Activated CD4-positive, alpha-beta T cell treated with anti-CD3 and anti-CD28 coated beads for 36 hours (primary cell): Measurements from ENCODE around the gene SDHA. TPM values are rescaled to one million over a fixed set of nuclear protein-coding genes. Genes with fewer than 3 reads are reported as not detected.
"Not testable (repeated sequence)": the region's sequence is repeated elsewhere in the genome, so short reads cannot be mapped to it uniquely, and the experiment has no call there.

ENCODE experiments used
- ATAC-seq: fragments of 200-7000 bp; cut with Tn5 transposase; one replicate; pipeline ENCODE4 v1.10.0; 2021; ENCODE audit warnings: mild to moderate bottlenecking, moderate library complexity
- CTCF ChIA-PET: fragments of 350-600 bp; sonication (Branson Sonifier 250); formaldehyde crosslinking; loops from one replicate; lab custom pipeline; 2021; ENCODE audit warnings: antibody characterized with exemption; lab: Charles Lee
- POLR2A ChIA-PET: fragments of 350-600 bp; sonication (Branson Sonifier 250); formaldehyde crosslinking; loops from one replicate; lab custom pipeline; 2021; ENCODE audit warnings: antibody characterized with exemption, inconsistent platforms; lab: Charles Lee
- DNase-seq: peaks from one replicate; pipeline ENCODE4 v3.0.0-alpha.2; 2020
- H3K27ac Mint-ChIP-seq: one replicate; pipeline ENCODE4 v1.8.0; 2021; ENCODE audit warnings: mixed read lengths
- H3K27me3 Mint-ChIP-seq: one replicate; pipeline ENCODE4 v1.8.0; 2021; ENCODE audit warnings: mixed read lengths
- H3K36me3 Mint-ChIP-seq: one replicate; pipeline ENCODE4 v1.8.0; 2021; ENCODE audit warnings: low read depth, mixed read lengths
- H3K4me1 Mint-ChIP-seq: one replicate; pipeline ENCODE4 v1.8.0; 2021; ENCODE audit warnings: mixed read lengths
- H3K4me3 Mint-ChIP-seq: one replicate; pipeline ENCODE4 v1.8.0; 2021; ENCODE audit warnings: mild to moderate bottlenecking, moderate library complexity, mixed read lengths
- H3K9me3 Mint-ChIP-seq: one replicate; pipeline ENCODE4 v1.8.0; 2021; ENCODE audit warnings: low read depth, mixed read lengths
- intact Hi-C, 2 experiments: fragments of 100-400 bp; cut with DNase I in 1 of 2; cut with micrococcal nuclease in 1 of 2; formaldehyde crosslinking; loops; one replicate each; pipeline versions ENCODE4 v1.14.2 to v1.15.1; 2022 to 2024; cut with DNase I, micrococcal nuclease
- total RNA-seq, 2 experiments: library from RNA; stranded (reverse); gene quantifications; one replicate each; pipeline ENCODE4 v1.2.3, GENCODE V29; 2021

The SDHA gene
- 100 to 1,000 TPM; 104 to 121 TPM for total RNA-seq

DNA sequence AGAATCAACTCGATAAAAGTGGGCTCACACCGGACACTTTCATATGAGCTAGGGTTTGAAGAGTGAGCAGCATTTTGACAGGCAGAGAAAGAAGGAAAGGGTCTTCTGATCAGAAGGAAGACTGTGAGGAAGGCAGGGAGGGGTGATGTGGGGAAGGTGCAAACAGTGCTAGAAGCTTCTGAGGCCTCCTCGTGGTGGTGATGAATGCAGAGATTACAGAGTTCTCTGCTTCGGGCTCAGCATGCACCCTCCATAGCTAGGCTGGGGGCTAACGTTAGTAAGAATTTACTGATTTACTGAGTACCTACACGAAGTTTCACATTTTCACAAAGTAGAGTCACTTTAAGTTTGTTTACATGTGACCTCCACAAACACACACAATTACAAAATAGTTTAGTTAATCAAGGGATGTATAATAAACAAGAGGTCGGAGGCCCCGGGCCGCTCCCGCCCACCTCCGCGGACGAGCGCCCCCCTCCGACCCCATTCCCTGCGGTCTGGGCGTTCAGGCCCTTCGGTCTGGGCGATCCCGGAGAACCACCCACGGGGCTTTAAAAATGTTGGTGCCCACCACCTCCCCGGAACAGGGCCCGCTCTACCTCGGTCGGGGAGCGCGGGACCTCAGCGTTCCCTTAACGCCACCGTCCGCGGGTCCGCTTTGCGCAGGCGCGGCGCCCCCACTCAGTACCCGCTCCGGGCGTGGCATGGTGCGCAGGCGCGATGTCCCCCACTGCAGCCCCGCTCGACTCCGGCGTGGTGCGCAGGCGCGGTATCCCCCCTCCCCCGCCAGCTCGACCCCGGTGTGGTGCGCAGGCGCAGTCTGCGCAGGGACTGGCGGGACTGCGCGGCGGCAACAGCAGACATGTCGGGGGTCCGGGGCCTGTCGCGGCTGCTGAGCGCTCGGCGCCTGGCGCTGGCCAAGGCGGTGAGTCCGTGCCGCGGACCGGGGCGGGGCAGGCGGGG, at the start of gene SDHA, which contains the start of gene CCDC127:
TSS of gene SDHA (plus strand) at position 827 of the 963 bp plus-strand sequence. CDS start at position 863, 36 bp downstream.
TSS of gene CCDC127 (minus strand) at position 660 of the 963 bp plus-strand sequence. CDS start 1,304 bp downstream, outside the sequence.
- DNase-seq, result peak; percentile 99
- ChIA-PET CTCF (interaction anchor here (1.3 to 3.1 kb wide), 3 partner anchors 27 to 104 kb away, joined by 3 to 12 read pairs (median 4); partner anchors contain the start of genes AHRR and LRRC14B), POLR2A (interaction anchor here (1.0 kb wide), 1 partner anchor 29 kb away, joined by 3 read pairs; no protein-coding TSS in a partner anchor)
- H3K4me3 Mint-ChIP-seq, result peak within 1 kb of the TSS; percentile 94
- H3K27ac Mint-ChIP-seq, result peak within 1 kb of the TSS; percentile 89
- not testable (repeated sequence) for H3K27me3 Mint-ChIP-seq, H3K9me3 Mint-ChIP-seq
- intact Hi-C loops, result loop anchor here (1.0 to 10.0 kb wide), 10 partner anchors 29 to 1585 kb away; partner anchors contain the start of genes PDCD6 (in 2 of the 2), BRD9 (in 1 of the 2), CEP72 (in 1 of the 2) and LPCAT1 (in 1 of the 2)
- H3K36me3 Mint-ChIP-seq, result peaks cover 24% of the 10 kb centered on the region
- ATAC-seq, result peak; percentile 84
- H3K4me1 Mint-ChIP-seq, result peaks cover 58% of the 10 kb centered on the region

- intact Hi-C loops, result no loop called here
- no peaks in the 10 kb centered on the region for H3K36me3 Mint-ChIP-seq
- no peaks in the 10 kb centered on the region for H3K4me1 Mint-ChIP-seq
- DNase-seq (no peak), ATAC-seq (no peak)
- no peak overlapping the region for H3K4me3 Mint-ChIP-seq
- CTCF ChIA-PET, result interaction anchor here (0.7 to 1.7 kb wide), 3 partner anchors 18 to 35 kb away, joined by 3 to 6 read pairs (median 5); no protein-coding TSS in a partner anchor
- H3K9me3 Mint-ChIP-seq, result no peaks in the 10 kb centered on the region
- POLR2A ChIA-PET, result no interaction called here
- no peak overlapping the region for H3K27ac Mint-ChIP-seq
- H3K27me3 Mint-ChIP-seq, result peaks cover 2% of the 10 kb centered on the region
Measured at GRCh38 chr5:169071-169727, 48.9 kb upstream of the SDHA start.

- H3K4me3 Mint-ChIP-seq, result no peak overlapping the region
- H3K36me3 Mint-ChIP-seq, result no peaks in the 10 kb centered on the region
- ChIA-PET POLR2A (no interaction called here), CTCF (interaction anchor here (1.1 to 1.7 kb wide), 3 partner anchors 17 to 20 kb away, joined by 3 to 6 read pairs (median 5); no protein-coding TSS in a partner anchor)
- intact Hi-C loops, result no loop called here
- no peaks in the 10 kb centered on the region for H3K9me3 Mint-ChIP-seq
- no peak overlapping the region for H3K27ac Mint-ChIP-seq
- DNase-seq (no peak), ATAC-seq (no peak)
- no peaks in the 10 kb centered on the region for H3K4me1 Mint-ChIP-seq
- H3K27me3 Mint-ChIP-seq, result peaks cover 2% of the 10 kb centered on the region
Measured at GRCh38 chr5:169728-170094, 48.4 kb upstream of the SDHA start.

DNA sequence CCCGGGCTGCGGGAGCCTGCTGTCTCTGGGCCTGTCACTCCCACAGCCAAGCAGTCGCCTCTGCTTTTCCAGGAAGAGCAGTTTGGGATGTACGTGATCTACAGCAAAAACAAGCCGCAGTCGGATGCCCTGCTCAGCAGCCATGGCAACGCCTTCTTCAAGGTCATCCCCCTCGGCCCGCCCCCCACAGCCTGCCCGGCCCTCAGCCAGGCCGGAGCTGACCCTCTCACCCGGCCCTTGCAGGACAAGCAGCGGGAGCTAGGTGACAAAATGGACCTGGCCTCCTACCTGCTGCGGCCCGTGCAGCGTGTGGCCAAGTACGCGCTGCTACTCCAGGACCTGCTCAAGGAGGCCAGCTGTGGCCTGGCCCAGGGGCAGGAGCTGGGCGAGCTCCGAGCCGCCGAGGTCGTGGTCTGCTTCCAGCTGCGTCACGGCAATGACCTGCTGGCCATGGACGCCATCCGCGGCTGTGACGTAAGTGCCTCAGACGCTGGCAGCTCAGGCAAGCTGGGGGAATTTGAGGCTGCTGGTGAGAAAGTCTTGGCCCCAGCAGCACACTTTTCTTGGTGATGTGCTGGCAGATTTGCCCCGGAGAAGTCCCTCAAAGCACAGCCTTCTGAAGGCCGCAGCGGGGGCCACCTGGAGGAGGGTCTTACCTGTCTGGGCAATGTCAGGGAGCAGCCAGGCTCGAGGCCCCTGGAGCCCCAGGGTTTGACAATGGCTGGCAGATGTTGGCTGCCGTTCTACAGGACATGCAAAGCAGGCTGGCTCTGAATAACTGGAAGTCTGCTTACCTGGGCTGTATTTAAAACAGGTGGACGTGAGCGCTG, 46.9 kb upstream of the SDHA start:
- H3K4me1 Mint-ChIP-seq, result no peaks in the 10 kb centered on the region
- no peak overlapping the region for H3K4me3 Mint-ChIP-seq
- DNase-seq (no peak), ATAC-seq (no peak)
- CTCF ChIA-PET, result interaction anchor here (1.1 kb wide), 1 partner anchor 19 kb away, joined by 5 read pairs; no protein-coding TSS in a partner anchor
- intact Hi-C loops, result no loop called here
- no peak overlapping the region for H3K27ac Mint-ChIP-seq
- H3K9me3 Mint-ChIP-seq, result no peaks in the 10 kb centered on the region
- H3K36me3 Mint-ChIP-seq, result no peaks in the 10 kb centered on the region
- H3K27me3 Mint-ChIP-seq, result peaks cover 2% of the 10 kb centered on the region
- POLR2A ChIA-PET, result no interaction called here

GRCh38 chr5:171801-172331, 46.3 kb upstream of the SDHA start:
- intact Hi-C loops, result no loop called here
- ChIA-PET CTCF (interaction anchor here (0.7 kb wide), 1 partner anchor 109 kb away, joined by 3 read pairs; no protein-coding TSS in a partner anchor), POLR2A (no interaction called here)
- no peaks in the 10 kb centered on the region for H3K9me3 Mint-ChIP-seq
- no peak for ATAC-seq
- H3K4me3 Mint-ChIP-seq, result no peak overlapping the region
- no peak for DNase-seq
- H3K4me1 Mint-ChIP-seq, result no peaks in the 10 kb centered on the region
- H3K27ac Mint-ChIP-seq, result no peak overlapping the region
- H3K36me3 Mint-ChIP-seq, result no peaks in the 10 kb centered on the region
- peaks cover 2% of the 10 kb centered on the region for H3K27me3 Mint-ChIP-seq

- CTCF ChIA-PET, result interaction anchor here (0.7 kb wide), 1 partner anchor 108 kb away, joined by 3 read pairs; no protein-coding TSS in a partner anchor
- Mint-ChIP-seq H3K4me1 (no peaks in the 10 kb centered on the region), H3K4me3 (no peak overlapping the region), H3K36me3 (no peaks in the 10 kb centered on the region), H3K9me3 (no peaks in the 10 kb centered on the region), H3K27me3 (peaks cover 2% of the 10 kb centered on the region), H3K27ac (no peak overlapping the region)
- ATAC-seq (no peak), DNase-seq (no peak)
- intact Hi-C loops, result no loop called here
- POLR2A ChIA-PET, result no interaction called here
Measured at GRCh38 chr5:172421-172820, 45.7 kb upstream of the SDHA start.

- Mint-ChIP-seq H3K4me1 (no peaks in the 10 kb centered on the region), H3K9me3 (no peaks in the 10 kb centered on the region), H3K27me3 (peaks cover 2% of the 10 kb centered on the region), H3K27ac (no peak overlapping the region), H3K36me3 (no peaks in the 10 kb centered on the region), H3K4me3 (no peak overlapping the region)
- intact Hi-C loops, result no loop called here
- no peak for DNase-seq
- ATAC-seq, result no peak
- POLR2A ChIA-PET, result no interaction called here
- CTCF ChIA-PET, result interaction anchor here (0.7 kb wide), 1 partner anchor 108 kb away, joined by 3 read pairs; no protein-coding TSS in a partner anchor
Measured at GRCh38 chr5:172841-173251, 45.3 kb upstream of the SDHA start.

GRCh38 chr5:173392-174290, 44.5 kb upstream of the SDHA start:
- peaks cover 2% of the 10 kb centered on the region for H3K27me3 Mint-ChIP-seq
- no peaks in the 10 kb centered on the region for H3K9me3 Mint-ChIP-seq
- intact Hi-C loops, result no loop called here
- H3K27ac Mint-ChIP-seq, result no peak overlapping the region
- DNase-seq, result no peak
- CTCF ChIA-PET, result no interaction called here
- H3K4me1 Mint-ChIP-seq, result no peaks in the 10 kb centered on the region
- no peaks in the 10 kb centered on the region for H3K36me3 Mint-ChIP-seq
- no peak overlapping the region for H3K4me3 Mint-ChIP-seq
- POLR2A ChIA-PET, result no interaction called here
- ATAC-seq, result no peak

GRCh38 chr5:174291-174600, 43.9 kb upstream of the SDHA start:
- no peak overlapping the region for H3K4me3 Mint-ChIP-seq
- DNase-seq (no peak), ATAC-seq (no peak)
- H3K27ac Mint-ChIP-seq, result no peak overlapping the region
- H3K4me1 Mint-ChIP-seq, result no peaks in the 10 kb centered on the region
- peaks cover 4% of the 10 kb centered on the region for H3K27me3 Mint-ChIP-seq
- H3K36me3 Mint-ChIP-seq, result no peaks in the 10 kb centered on the region
- intact Hi-C loops, result no loop called here
- no peaks in the 10 kb centered on the region for H3K9me3 Mint-ChIP-seq
- ChIA-PET CTCF (no interaction called here), POLR2A (no interaction called here)

DNA sequence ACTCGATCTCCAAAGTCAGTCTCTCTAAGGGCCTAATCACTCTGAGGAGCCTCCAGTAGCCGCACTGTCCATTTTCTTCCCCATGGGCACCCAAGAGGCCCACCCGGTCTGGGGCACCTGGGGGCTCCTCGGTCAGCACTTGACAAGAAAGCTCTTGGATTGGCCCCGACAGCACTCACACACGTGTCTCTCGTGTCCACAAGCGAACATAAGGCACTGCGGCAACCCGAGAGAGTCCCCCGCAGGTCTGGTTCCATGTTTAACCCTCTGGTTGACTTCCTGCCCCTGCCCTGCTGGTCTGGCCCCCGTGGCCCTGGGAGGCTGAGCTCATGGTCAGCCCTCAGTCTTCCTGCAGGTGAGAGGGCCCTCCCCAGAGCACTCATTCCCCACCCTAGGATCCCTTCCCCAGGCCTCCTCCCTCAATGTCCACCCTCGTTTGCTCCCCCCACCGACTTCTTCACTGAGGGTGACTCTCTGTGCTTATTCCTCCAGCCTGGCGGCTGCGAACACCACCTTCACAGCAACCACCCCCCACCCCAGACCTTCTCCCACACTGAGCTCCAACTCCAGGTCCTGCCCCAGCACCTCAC, 43.1 kb upstream of the SDHA start:
- CTCF ChIA-PET, result no interaction called here
- H3K27me3 Mint-ChIP-seq, result peaks cover 4% of the 10 kb centered on the region
- POLR2A ChIA-PET, result no interaction called here
- no peak overlapping the region for H3K27ac Mint-ChIP-seq
- no peaks in the 10 kb centered on the region for H3K9me3 Mint-ChIP-seq
- H3K4me3 Mint-ChIP-seq, result no peak overlapping the region
- ATAC-seq (no peak), DNase-seq (no peak)
- no peaks in the 10 kb centered on the region for H3K4me1 Mint-ChIP-seq
- intact Hi-C loops, result no loop called here
- no peaks in the 10 kb centered on the region for H3K36me3 Mint-ChIP-seq
